ENCODE measurements around the gene DGCR8.

- TF ChIP-seq ZFP30 (CRISPR knock-in tag; IDR thresholded peaks at IDR 0.05) (no peak), BACH2 (CRISPR knock-in tag; IDR thresholded peaks at IDR 0.05; ENCODE audit: borderline replicate concordance) (no peak), CSDC2 (CRISPR knock-in tag; IDR thresholded peaks at IDR 0.05) (no peak), SNAI2 (CRISPR knock-in tag; IDR thresholded peaks at IDR 0.05) (no peak), ZFP3 (CRISPR knock-in tag; IDR thresholded peaks at IDR 0.05) (no peak), PATZ1 (CRISPR knock-in tag; IDR thresholded peaks at IDR 0.05; ENCODE audit: borderline replicate concordance) (no peak), GLIS3 (CRISPR knock-in tag; IDR thresholded peaks at IDR 0.05) (no peak), ZNF565 (CRISPR knock-in tag; conservative IDR thresholded peaks at IDR 0.05; ENCODE audit: low read depth) (no peak)
- TF ChIP-seq, protein P1, sequence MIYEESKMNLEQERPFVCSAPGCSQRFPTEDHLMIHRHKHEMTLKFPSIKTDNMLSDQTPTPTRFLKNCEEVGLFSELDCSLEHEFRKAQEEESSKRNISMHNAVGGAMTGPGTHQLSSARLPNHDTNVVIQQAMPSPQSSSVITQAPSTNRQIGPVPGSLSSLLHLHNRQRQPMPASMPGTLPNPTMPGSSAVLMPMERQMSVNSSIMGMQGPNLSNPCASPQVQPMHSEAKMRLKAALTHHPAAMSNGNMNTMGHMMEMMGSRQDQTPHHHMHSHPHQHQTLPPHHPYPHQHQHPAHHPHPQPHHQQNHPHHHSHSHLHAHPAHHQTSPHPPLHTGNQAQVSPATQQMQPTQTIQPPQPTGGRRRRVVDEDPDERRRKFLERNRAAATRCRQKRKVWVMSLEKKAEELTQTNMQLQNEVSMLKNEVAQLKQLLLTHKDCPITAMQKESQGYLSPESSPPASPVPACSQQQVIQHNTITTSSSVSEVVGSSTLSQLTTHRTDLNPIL (CRISPR knock-in tag; IDR thresholded peaks at IDR 0.05; ENCODE audit: low read depth): no peak
Observed at GRCh38 chr22:20151276-20151588, 71.2 kb downstream of the DGCR8 start.

Measured in SK-N-SH treated with all-trans-retinoic acid at 6 μM for 48 hours (cell line).